Measurements from ENCODE around the gene H6PD.

Gene H6PD, protein sequence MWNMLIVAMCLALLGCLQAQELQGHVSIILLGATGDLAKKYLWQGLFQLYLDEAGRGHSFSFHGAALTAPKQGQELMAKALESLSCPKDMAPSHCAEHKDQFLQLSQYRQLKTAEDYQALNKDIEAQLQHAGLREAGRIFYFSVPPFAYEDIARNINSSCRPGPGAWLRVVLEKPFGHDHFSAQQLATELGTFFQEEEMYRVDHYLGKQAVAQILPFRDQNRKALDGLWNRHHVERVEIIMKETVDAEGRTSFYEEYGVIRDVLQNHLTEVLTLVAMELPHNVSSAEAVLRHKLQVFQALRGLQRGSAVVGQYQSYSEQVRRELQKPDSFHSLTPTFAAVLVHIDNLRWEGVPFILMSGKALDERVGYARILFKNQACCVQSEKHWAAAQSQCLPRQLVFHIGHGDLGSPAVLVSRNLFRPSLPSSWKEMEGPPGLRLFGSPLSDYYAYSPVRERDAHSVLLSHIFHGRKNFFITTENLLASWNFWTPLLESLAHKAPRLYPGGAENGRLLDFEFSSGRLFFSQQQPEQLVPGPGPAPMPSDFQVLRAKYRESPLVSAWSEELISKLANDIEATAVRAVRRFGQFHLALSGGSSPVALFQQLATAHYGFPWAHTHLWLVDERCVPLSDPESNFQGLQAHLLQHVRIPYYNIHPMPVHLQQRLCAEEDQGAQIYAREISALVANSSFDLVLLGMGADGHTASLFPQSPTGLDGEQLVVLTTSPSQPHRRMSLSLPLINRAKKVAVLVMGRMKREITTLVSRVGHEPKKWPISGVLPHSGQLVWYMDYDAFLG

DNA sequence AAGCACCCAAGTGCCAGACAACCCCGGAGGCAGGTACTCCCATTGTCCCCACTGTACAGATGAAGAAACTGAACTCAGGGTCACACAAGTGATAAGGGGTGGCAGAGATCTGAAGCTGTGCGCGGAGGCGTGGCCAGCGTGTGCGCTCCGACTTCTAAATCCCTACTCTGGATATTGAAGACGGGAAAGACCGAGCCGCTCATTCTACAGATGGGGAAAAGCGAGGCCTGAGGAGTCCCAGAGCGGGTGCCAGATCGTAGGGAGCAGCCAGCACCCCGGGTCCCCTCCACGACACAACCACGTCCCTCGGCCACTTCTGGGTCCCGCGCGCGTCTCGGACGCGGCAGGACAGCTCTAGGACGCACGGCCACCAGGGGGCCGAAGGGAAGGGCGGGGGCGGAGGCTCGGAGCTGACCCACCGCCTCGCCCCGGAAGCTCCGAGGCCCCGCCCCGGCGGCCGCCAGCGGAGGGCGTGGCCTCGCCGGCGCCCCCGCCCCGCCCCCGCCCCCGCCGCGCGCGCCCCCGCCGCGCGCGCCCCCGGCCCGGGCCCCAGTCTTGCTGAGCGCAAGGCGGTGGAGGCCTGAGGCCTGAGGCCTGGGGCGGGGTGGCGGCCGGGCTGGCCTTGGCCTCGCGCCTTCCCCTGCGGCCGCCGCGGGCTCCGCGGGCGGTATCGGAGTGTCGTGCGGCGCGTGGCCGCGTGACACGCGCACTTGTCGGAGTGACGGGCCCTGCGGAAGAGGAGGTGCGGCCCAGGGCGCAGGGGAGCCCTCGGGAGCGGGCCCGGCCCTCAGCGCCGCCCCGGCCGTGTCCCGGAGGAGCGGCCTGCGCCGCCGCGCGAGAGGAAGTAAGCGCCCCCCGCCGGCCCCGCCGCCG, at the start of gene H6PD:
Gene H6PD, plus strand, starts transcription at position 552 of the 873 bp plus-strand sequence. CDS start 10,161 bp downstream, outside the sequence.
- DNase-seq (ENCODE audit: low read depth in 2 of 2): peak; percentile 45 to 61

DNA sequence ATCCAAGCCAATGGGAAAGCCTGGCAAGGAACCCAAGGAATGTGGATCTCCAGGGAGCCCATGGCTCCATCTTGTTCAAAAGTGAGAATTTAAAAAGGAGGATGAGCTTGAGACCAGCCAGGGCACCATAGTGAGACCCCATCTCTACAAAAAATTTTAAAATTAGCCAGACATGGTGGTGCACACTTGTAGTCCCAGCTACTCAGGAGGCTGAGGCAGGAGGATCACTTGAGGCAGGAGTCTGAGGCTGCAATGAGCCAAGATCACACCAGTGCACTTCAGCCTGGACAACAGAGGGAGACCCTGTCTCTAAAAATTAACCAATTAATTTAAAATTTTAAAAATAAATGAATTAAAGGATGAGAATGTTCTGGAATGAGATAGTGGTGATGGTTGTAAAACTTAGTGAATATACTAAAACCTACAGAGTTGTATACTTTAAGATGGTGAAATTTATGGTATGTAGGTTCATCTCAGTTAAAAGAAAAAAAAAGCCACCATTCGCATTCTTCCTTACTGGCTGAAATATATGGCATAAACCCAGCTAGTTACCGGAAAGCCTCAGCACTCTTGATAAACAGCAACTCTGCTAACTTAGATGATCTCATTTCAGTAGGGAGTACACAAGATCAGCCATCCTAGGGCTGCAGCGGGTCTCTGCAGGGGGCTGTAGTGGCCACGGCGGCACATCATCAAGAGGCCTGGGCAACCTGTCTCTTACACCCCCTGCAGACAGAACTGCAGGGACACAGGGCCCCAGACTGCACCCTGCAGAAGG, 48.3 kb upstream of the H6PD start:
- DNase-seq (ENCODE audit: low read depth in 2 of 2): no peak

DNA sequence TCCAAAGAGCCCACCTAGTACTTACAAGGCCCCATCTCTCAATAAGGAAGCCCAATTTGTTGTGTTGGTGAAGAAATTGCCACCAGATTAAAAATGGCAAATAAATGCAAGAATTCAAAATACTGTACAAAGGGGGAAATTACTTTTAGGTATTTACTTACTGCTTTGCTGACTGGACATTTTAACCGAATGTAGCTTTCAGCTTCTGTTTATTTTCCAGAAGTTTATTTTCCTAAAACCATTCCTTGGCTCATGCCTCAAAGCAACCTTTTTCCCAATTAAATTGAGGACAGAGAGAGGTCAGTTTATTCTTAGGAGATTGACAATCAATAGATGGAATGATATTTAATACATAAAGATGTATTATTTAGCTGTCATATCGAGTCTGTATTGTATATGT, 47.6 kb upstream of the H6PD start:
- DNase-seq (ENCODE audit: low read depth in 2 of 2): no peak

DNA sequence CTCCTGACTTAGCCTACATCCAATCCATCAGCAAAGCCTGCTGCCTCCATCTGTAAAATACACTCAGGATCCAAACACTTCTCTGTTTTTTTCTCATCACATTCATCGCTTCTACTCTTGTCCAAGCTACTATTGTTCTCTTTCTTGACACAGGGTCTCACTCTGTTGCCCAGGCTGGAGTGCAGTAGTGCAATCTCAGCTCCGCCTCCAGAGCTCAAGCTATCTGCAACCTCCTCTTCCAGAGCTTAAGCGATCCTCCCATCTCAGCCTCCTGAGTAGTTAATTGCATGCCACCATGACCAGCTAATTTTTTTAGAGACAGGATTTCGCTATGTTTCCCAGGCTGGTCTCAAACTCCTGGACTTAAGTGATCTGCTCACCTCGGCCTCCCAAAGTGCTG, 44.3 kb upstream of the H6PD start:
- DNase-seq (ENCODE audit: low read depth in 2 of 2): no peak

DNA sequence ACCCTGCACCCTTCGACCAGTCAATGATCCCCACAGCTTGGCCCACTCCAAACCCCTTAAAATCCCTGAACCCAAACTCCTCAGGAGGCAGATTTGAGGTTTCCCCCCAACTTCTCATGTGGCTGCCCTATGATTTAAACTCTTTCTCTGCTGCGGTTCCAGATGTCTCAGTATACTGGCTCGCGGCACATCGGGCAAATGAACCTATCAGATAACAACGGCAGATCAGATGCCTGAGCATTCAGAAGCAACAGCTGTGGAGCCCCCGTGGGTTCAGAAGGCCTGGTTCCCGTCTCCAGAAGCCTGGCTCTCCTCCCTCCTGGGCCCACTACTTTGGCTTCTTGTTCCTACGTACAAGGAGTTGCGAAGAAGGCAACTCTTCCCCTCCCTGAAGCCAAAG, 43.3 kb upstream of the H6PD start:
- DNase-seq (ENCODE audit: low read depth in 2 of 2): no peak

DNA sequence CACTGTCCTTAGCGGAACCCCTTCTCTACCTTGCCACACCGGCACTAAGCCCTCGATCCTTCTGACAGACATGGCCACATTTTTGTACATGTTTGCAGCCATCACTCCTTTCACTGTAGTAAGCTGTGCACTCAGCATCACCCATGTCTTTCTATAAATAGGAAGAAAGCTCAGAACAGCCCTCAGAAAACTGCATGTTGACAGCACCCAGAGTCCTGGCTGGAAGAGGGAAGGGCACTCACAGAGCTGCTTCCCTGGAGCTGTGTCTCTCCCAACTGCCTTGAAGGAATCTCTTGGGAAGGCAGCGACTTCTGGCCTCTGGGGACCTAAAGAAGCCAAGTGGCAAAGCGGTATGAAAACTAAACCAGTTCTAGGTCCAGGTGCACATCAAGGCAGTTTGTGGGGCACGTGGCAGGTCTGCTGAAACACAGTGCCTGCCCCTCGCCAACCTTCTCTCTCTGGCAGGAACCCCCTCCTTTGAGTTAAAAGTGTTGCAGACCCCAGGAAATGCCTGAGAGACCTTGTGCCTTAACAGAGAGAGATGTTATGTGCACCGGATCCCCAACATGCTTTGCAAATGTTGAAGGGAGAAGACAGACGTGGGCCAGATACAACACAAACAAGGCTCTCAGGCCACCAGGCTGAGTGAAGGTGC, 41.9 kb upstream of the H6PD start:
- DNase-seq (ENCODE audit: low read depth in 2 of 2): no peak

DNA sequence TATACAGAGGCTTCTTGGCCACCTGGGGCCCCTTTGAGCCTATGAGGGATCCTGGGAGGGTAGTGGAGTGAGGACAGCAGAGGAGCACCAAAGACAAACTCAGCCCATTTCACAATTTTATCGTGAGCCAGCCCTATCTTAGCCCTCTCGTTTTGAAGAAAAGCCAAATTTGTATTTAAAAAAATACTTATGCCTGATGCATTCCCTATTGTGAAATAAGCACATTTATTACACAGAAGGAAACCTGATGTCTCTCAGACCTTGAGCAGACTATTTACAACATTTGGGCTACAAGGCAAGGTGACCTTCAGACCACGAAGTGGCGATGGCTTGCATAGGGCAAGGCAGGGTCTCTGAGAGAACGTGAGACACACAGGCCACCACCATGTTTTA, 41.3 kb upstream of the H6PD start:
- no peak for DNase-seq (ENCODE audit: low read depth in 2 of 2)

DNA sequence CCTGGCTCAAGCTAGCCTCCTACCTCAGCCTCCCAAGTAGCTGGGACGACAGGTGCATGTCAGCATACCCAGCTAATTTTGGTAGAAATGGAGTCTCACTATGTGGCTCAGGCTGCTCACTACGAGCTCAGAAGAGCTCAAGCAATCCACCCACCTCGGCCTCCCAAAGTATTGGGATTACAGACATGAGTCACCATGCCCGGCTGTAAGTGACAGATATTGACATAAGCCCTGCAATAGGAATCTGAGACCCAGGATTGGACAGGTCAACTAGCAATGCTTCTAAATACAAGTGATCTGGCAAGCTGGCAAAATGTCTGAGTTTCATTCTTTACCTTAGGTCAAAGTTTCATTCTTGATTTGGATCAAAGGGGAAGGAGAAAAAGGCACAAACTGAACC, 40.5 kb upstream of the H6PD start:
- no peak for DNase-seq (ENCODE audit: low read depth in 2 of 2)

DNA sequence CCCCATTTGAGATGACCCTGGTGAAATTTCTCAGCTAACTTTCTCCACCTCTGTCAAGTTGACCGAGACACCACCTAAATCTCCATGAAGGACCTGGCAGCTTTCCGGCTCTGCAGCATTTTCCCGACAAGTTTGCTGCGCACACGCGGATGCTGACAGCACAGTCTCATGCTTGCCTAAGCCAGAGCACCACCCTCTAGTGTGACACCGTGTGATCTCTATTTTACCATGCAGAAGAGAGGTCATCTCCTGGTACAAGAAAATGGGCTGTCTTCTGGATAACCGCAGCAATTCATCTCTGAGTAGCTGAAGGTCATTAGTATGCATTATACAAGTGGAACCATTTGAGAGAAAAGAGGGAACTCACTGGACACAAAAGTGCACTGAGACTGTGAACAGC, 38.9 kb upstream of the H6PD start:
- no peak for DNase-seq (ENCODE audit: low read depth in 2 of 2)

DNA sequence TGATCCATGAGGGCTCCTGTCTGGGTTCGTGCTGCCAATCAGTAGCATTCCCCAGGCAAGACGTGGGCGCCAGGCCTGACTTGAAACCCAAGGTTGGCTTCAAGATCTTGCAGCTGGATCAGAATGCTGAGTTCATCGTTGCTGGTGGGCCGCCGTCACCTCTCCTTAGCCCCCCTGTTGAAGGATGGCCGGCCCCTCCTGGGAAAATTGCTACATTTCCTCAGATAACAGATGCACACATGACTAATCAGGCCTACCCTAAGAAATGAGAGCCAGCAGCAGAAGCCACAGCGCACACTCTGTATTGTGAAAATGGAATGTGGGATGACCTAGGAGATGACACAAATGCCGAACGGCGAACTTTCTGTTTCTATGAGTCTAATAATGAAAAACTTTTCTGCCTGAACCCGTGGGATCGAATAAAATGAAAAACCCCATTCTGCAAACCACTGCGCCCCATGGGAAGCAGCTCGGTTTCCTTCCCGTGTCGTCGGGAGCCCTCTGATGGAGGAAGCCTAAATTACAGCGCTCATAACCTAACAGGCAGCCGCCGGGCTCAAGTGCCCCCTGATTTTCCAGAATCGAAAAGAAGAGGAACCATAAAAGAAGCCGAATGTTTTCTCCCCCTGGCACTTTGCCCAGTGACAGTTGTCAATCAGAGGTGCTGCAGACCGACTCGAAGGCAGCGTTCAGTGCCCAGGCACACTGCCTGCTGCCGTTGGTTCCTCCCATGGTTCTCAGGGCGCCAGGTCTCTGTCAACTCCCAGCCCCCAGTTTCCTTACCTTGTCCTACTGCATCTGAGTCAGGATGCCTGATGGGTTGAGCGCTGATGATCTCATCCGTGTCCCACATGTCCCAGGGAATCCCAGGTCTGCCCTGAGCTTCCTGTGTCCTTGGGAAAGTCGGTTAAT, 38.2 kb upstream of the H6PD start:
- DNase-seq (ENCODE audit: low read depth in 2 of 2): peak; percentile 63 to 64

DNA sequence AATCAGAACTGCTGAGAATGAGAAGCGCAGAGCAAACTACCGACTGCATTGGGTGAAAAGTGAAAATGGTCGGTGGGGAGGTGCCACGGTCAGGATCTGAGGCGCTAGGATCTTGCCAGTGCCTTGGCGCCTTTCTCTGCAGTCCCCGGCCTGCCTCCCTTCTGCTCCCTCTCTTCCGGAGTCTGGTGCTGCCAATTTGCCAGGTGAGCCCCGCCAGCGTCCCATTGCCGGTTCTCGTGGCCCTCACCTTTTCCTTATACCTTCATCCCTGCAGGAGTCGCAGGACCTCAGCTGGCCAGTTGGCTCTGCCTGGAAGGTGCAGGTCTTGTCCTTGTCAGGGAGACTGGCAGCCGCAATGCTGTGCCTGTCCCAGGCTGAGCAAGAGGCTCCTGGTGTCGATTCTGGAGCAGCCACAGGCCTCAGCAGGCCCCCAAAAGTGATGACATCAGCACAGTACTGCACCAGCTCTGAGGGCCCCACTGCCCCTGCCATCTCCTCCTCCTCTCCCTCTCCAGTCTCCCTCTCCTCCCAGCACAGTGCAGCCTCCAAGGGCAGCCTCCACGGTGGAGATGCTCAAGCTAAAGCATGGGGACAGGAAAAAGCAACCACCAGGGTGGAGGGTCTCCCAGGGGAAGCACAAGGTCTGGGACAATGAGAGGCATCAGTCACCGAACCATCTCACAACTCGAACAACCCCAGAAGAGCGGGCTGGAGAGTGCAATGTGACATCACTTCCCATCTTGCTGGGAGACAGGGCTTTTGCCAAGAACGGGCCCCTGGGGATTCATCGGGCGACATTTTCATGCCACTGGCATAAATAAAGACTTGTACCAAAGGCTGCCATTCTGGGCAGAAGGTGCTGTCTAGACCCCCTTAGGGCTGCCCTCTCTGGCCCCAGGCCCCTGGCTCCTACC, 37.1 kb upstream of the H6PD start:
- no peak for DNase-seq (ENCODE audit: low read depth in 2 of 2)

DNA sequence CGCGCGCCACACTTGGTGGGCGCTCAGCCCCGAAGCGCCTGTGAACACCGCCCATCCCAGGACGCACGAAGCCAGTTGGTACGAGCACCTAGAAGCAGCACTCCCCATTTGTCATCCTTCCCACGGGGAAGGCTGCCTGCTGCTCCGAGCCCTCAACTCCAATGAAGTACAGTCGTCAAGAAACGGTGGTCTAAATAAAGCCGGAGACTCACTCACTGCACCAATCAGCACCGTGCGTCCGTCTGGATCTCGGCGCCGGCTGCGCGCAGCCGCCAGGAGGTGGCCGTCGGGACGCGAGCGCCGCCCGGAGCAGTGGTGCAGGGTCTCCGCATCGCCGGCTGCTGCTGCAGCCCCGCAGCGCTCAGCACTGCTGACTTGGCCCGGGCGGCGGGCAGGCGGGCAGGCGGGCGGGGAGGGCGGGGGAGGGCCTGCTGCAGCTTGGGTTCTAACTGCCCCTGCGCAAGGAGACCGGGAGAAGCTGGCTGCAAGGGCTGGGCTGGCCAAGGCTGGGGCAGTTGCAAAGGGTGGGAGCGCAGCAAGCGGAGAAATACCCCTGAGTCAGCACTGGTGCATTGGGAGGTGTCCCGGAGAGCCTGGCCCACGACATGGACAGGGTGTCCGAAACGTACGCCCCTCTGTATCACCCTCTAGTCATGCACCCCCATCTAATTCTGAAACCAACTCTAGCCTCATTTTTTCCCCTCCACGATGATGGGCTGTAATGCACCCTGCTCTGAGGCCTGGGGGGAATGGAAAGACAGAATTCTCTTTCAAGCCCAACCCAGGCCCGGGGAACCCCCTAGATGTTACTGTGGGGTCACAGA, 35.8 kb upstream of the H6PD start:
- no peak for DNase-seq (ENCODE audit: low read depth in 2 of 2)

DNA sequence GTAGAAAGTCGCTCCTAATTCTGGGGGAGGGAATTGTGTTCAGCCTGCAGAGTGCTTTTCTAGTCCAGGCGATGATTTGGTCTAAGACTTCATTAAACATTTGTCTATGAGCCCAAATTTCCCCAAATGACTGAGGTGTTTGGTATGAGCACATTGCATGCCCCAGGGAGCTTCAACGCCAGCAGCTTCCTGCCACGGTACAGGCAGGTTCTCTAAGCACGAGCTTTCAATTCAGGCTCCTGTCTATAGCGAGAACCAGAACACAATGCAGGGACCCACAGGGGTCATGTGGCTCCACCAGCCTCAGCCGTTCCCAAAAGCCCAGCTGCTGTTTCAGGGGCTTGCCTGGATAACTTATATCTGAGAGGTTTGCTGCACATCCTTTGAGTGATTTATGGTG, 34.1 kb upstream of the H6PD start:
- DNase-seq (ENCODE audit: low read depth in 2 of 2): no peak

DNA sequence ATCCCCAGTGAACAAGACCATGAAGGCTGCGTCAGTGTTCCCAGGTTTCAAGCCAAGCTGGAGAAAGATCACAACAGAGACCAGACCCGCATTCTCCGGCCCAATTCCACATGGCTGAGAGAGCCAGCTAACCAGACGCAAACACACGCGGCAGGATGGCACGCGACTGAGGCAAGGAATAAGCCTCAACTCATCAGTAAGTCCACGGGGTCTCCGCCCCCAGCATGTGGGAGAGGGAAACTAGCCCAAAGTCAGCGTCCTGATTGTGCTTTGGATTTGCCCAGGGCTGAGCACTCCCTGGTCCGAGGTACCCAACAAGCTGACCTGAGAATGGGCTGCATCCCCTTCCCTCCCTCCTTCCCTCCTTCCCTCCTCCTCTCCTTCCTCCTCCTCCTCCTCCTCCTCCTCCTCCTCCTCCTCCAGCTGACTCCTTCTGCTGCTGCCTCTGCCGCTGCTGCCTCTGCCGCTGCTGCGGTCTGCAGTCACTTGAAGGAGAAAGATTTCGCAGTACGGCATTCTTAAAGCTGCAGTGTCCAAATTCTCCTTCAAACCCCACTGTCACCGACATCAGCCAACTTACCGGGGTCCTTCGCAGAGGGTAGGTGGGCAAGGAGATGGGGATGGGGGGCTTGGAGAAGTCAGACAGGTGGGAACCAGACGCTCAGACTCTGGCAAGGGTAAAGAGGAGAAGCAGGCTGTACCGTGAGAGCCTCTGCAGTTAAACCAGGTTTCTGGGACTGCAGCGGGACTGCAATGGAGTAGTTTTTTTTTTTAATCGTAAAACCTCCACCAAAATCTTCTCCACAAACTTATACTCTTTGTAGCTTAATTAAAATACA, 33.0 kb upstream of the H6PD start:
- DNase-seq (ENCODE audit: low read depth in 2 of 2): no peak

DNA sequence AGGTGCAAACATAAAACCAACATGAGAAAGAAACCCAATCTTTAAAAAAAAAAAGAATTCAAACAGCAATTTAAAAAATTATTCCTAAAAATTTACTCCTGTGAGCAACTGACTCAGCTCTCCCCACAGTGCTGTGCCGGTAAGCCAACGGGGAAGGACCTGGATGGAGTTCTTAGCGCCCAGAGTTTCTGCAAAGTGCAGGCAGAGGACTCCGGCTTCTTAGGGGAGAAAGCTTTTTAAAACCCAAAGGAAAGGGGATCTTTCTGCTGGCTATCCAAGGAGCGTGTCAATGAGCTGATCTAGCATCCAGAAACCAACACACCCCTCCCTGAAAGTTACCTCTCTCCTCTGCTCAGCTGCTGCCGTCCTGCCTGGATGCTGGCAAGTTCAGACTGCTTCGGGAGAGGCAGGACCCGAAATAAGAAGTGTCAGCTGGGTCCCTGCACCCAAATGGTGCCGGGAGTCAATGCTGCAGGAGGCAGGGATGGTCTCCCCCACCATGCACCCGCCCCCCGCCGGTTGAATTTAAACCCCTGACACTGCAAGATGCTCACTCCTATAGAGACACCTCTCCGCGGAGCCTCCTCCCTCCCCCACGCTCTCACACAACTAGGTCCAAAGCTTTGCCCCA, 32.2 kb upstream of the H6PD start:
- no peak for DNase-seq (ENCODE audit: low read depth in 2 of 2)

DNA sequence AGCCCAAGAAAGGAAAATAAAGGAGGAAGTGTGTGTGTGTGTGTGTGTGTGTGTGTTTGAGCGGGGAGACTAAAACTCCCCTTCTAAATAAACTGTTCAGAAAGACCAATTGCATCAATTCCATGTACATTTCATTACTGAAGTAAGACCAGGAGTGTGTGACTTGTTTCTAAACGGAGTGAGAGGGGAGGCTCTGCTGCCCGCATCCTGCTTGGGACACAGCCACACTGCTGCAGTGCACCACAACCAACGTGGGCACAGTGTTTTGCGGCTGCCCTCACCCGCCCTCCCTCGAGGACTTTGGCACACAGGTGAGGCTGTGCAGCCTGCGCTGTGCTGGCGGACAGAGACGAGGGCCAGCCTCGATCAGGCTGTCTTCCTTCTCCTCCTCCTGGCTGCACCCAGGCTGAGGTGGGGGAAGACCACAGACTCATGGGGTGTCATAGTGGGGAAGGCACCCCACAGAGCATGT, 31.0 kb upstream of the H6PD start:
- DNase-seq (ENCODE audit: low read depth in 2 of 2): no peak

All from stimulated activated CD4-positive, alpha-beta T cell treated with anti-CD3 and anti-CD28 coated beads, Interleukin-4, amount 100 ng/mL, for 48 hours (primary cell).